Stimulated activated CD4-positive, alpha-beta T cell treated with anti-CD3 and anti-CD28 coated beads, Interleukin-1b, Interleukin-23, amount 100 ng/mL, for 1 hour (primary cell): Measurements from ENCODE around the gene ATAD3C.
"Not testable (repeated sequence)": the region's sequence is repeated elsewhere in the genome, so short reads cannot be mapped to it uniquely, and the experiment has no call there.

Source experiments
- DNase-seq, 2 donors: peaks; one replicate each; pipeline ENCODE4 v3.0.0-alpha.2; 2020; ENCODE audit warnings: low read depth in 2 of 2

Gene ATAD3C

GRCh38 chr1:1419363-1419812 lies 30.1 kb upstream of the ATAD3C start:
- DNase-seq: no peak

GRCh38 chr1:1419813-1420653 lies 29.5 kb upstream of the ATAD3C start:
- no peak for DNase-seq

DNA sequence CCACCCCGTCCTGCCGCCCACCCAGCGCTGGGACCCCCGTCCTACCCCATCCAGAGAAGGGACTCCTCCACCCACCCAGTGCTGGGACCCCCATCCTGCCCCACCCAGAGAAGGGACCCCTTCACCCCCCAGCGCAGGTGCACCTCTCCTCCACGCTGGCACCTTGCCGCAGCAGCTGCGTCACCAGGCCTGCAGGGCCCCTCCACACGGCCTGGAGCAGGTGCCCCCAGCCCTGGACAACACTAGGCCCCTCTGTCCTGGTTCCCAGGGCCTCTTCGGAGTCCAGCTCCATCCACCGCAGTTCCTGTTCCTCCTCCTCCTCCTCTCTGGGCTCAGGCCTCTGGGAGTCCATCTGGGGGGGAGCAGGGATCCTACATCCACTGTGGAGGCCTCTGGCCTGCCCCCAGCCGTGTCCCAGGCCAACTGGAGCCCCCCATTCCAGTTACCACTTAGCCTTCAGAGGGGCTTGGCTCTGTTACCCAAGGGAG lies 28.8 kb upstream of the ATAD3C start:
- no peak for DNase-seq

DNA sequence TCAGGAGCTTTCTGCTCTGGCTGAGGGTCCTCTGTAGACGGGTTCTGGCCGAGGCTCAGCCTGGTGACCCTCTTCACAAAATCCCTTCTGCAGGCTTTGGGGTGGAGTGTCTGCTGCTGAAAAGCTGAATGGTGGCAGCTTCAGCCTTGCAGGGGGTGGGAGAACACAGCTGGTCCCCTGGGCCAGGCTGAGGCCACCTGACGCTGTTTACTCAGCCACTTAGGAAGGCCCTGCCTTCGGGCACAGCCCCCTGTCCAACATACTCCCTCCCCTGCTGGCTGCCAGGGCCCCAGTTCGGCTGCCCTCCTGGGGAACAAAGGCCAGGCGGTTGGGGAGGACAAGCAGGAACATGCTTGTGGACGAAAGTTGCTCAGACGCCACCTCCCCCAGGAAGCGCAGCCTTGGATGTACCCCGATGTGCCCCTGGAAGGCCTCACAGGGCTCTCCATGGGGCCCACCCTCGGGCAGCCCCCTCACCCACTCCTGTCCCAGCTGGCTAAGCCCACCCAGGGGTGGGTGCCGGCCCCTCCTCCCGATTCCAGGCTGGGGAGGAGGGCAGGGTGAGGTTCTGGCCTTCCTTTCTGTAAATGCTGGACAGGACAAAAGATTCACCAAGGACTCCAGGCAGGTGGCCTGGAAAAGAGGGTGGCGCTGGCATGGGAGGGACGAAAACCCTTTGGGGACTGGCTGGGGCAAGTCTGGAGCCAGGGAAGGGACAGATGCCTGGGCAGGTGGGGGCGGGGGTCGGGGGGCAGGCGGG lies 28.2 kb upstream of the ATAD3C start, which contains the start of gene ANKRD65:
TSS of gene ANKRD65 (minus strand) at position 130 of the 760 bp plus-strand sequence. CDS start 271 bp downstream, outside the sequence.
- DNase-seq: no peak

DNA sequence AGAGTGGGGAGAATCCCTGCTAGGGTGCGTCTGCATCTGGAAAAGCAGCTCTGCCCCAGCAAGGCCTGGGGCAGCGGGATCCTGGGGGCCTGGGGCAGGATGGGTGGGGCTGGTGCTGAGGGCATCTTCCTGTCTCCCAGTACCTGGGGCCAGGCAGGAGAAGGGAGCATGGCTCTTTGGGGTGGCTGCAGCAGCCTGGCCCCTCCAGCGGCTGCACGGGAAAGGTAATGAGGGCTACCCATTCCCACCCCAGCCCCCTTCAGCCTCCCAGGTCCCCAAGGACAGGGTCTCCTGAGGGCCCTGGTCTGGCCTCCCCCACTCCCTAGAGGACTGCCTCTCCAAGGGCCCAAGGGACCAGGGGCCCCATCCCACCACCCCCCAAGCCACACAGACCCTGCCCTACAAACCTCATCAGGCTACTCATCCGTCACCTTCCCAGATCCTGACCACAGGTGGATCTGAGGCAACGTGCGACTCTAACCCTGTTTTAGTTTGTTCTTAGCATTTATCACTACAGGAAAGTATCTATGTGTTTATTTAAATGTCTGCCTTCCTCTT lies 27.5 kb upstream of the ATAD3C start:
- DNase-seq: no peak

GRCh38 chr1:1422465-1423244 lies 26.8 kb upstream of the ATAD3C start:
- DNase-seq: no peak

DNA sequence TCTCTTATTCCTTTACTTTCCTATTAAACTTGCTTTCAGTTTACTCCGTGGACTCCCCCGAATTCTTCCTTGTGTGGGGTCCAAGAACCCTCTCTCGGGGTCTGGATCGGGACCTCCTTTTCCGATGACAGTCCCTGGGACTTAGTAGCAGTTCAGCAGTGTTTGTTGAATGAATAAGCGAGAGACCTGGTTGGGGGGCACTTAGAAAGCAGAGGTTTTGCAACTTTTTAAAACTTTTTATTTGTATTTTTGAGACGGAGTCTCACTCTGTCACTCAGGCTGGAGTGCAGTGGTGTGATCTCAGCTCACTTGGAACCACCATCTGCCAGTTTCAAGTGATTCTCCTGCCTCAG lies 26.3 kb upstream of the ATAD3C start:
- DNase-seq: no peak

DNA sequence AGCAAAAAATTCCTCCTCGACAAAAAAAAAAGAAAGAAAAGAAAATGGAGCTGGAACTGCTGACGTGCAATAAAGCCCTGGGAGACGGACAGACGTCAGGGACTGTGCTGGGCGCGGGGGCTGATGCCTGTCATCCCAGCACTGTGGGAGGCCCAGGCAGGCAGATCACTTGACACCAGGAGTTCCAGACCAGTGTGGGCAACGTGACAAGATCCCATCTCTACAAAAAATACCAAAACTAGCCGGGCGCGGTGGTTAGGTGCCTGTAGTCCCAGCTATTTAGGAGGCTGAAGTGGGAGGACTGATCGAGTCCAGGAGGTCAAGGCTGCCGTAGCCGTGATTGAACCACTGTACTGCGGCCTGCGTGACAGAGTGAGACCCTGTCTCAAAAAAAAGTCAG lies 24.8 kb upstream of the ATAD3C start:
- no peak for DNase-seq

- DNase-seq: no peak
These were observed 24.1 kb upstream of the ATAD3C start for GRCh38 chr1:1425426-1425752.

DNA sequence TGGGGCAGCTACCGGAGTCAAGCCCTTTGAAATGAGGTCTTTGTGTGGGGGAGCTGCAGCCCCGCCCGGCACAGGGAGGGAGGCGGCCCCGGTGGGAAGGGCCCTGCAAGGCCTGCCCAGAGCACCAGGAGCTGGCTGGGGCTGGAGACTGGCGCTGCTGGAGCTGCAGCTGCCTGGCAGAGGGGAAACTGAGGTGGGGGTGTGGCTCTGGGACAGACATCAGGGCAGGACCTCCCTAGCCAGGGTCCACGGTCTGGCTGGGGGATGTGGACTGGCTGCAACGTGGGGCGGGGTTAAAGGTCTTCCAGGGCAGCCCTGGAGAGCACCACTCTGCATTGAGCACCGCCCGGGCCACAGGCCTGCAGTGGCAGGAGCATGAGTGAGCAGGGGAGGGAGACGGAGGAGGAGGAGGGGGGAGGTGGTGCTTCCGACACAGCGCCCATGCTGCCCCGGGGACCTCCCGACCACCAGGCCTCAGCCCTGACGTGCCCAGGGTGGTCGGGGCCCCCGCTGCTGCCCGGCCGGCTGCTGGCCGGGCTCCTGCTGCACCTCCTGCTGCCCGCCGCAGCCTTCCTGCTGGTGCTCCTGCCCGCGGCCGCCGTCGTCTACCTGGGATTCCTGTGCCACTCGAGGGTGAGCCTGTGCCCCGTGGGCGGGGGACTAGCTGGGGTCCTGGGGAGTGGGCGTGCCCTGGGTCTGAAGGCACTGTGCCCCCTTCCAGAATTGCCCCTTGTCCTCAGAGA lies 23.6 kb upstream of the ATAD3C start:
- DNase-seq: no peak

DNA sequence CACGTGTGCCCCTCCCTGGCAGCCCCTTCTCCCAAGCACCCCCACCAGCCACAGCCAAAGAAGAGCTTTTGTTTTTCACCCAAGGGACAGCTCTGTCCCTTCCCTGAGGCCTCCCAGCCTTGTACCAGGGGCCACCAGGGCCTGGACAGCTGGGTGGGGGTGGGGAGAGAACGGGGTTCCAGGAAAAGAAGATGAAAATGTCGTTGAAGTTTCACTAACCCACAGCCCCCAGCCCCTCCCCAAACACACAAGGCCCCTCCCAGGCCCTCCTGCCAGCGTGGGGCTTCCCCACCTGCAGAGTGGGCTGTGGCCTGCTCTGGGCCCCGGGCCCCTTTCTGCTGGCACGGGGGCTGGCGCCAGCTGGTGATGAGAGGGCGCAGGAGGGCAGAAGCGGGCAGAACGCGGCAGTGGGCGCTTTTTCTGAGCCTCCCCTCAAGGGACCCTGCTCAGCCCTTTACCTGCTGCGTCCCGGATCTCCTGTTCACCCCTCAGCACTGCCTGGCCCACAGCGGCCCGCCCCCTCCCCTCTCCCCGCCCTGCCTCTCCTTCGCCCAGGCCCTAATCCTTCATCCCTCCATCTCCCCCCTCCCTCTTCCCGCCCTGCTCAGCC lies 22.9 kb upstream of the ATAD3C start:
- DNase-seq: no peak

DNA sequence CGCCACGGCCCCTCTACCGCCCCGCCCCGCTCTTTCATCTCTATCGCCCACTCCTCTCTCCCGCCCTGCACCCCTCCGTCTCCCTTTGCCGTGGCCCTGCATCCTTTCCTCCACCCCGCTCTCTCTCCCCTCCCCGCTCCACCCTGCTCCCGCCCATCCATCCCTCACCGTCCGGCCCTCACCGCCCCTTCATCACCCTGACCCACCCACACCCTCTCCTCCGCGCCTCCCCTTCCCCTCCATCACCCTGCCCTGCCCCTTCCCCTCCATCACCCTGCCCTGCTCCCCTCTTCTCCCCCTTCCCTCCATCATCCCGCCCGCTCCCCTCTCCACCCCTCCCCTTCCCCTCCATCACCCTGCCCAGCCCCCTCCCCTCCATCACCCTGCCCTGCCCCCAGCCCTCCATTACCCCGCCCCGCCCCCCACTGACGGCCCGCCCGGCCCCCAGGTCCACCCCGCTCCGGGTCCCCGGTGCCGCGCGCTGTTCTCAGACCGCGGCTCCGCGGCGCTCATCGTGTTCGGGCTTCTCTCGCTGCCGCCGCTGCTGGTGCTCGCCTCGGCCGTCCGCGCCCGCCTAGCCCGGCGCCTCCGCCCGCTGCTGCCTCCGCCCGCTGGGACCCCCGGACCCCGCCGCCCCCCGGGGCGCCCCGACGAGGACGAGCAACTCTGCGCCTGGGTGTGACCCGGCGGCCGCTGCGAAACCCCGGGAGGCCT lies 22.2 kb upstream of the ATAD3C start:
- no peak for DNase-seq

GRCh38 chr1:1427820-1428148 lies 21.7 kb upstream of the ATAD3C start:
- DNase-seq: no peak

- no peak for DNase-seq
These were observed 21.3 kb upstream of the ATAD3C start for GRCh38 chr1:1428174-1428573.

DNA sequence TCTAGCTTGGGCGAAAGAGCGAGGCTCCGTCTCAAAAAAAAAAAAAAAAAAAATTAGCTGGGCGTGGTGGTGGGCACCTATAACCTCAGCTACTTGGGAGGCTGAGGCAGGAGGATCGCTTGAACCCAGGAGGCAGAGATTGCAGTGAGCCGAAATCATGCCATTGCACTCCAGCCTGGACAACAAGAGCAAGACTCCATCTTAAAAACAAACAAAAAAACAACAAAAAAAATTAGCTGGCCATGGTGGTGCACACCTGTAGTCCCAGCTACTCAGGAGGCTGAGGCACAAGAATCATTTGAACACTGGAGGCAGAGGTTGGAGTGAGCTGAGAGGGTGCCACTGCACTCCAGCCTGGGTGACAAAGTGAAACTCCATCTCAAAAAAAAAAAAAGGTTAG lies 20.5 kb upstream of the ATAD3C start:
- DNase-seq: not testable (repeated sequence)

GRCh38 chr1:1429671-1430073 lies 19.8 kb upstream of the ATAD3C start:
- no peak for DNase-seq

- no peak for DNase-seq
These were observed 19.1 kb upstream of the ATAD3C start for GRCh38 chr1:1430114-1430982.

GRCh38 chr1:1430992-1431844 lies 18.3 kb upstream of the ATAD3C start:
- no peak for DNase-seq
